Activated naive CD4-positive, alpha-beta T cell treated with anti-CD3 and anti-CD28 coated beads, Interleukin-2, amount 50 U/mL, for 24 hours (primary cell): ENCODE data around the gene JAZF1.
"Not testable (repeated sequence)": the region's sequence is repeated elsewhere in the genome, so short reads cannot be mapped to it uniquely, and the experiment has no call there.

ENCODE experiments used
- H3K27ac Mint-ChIP-seq: one replicate; pipeline ENCODE4 v1.8.0; 2021; ENCODE audit warnings: mild to moderate bottlenecking, mixed read lengths
- H3K27me3 Mint-ChIP-seq: one replicate; pipeline ENCODE4 v1.8.0; 2021; ENCODE audit warnings: mixed read lengths
- H3K36me3 Mint-ChIP-seq: one replicate; pipeline ENCODE4 v1.8.0; 2021; ENCODE audit warnings: mixed read lengths
- H3K4me1 Mint-ChIP-seq: one replicate; pipeline ENCODE4 v1.8.0; 2021; ENCODE audit warnings: mixed read lengths
- H3K4me3 Mint-ChIP-seq: one replicate; pipeline ENCODE4 v1.8.0; 2021; ENCODE audit warnings: mild to moderate bottlenecking, mixed read lengths
- H3K9me3 Mint-ChIP-seq: one replicate; pipeline ENCODE4 v1.8.0; 2021; ENCODE audit warnings: mixed read lengths

JAZF1 gene

DNA sequence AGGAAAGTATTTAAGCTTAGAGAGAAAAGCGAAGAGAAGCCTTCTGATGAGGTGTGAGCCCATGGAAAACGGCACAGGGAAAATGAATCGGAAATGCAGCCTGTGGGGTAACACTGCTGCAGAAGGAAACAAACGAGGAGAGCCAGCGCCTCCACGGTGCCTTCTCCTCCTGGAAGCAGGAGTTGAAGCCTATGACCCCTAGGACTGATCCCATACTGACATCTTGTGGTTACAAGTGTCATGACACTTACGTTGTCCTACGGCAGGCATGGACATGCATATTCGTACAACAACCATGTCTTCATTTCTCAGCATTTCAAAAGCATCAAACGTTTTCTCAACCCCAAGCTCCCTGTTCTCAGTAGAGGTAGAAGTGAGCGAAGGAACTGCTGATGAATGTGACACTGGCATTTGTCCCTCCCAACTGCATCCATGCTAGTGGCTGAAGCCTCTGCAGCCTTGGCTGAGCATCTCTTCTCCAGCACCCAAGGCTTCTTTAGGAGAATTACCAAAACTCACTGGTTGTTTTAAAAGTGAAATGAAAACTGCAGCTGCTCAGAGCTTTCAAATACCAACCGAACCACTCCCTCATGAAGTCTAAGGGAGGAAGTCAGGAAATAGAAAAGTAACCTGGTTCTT, 160.2 kb downstream of the JAZF1 start:
- Mint-ChIP-seq H3K4me1 (peaks cover 14% of the 10 kb centered on the region), H3K9me3 (no peaks in the 10 kb centered on the region), H3K4me3 (no peak overlapping the region)

DNA sequence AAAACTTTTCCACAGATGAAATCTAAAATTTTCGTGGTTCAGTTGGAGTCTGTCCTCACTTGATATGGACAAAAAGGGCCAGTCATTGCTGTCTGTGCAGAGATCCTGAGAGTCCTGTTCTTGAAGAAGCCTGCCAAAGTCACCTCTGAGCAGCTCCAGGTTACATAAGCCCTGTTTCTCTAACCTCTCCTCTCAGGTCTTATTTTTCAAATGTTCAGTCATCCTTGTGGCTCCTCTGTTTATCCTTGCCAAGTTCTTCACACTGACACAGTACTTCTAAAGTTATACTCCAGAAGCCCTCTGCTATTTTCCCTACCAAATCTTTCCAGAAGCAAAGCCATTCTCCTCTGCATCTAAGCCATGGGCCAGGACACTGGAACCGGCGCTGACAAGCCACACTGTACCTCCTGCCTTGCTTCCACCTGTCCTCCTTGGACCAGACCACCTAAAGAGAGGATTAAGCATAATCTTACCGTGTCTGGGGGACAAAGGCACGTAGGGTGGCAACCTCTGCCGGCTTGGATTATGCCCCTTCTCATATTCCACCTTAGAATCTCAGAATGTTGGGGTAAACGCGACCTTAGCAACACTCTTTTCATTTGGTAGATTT, 161.6 kb downstream of the JAZF1 start:
- no peak overlapping the region for H3K27ac Mint-ChIP-seq
- H3K4me1 Mint-ChIP-seq: peaks cover 14% of the 10 kb centered on the region
- H3K36me3 Mint-ChIP-seq: peaks cover 8% of the 10 kb centered on the region
- no peak overlapping the region for H3K4me3 Mint-ChIP-seq
- peaks cover 5% of the 10 kb centered on the region for H3K9me3 Mint-ChIP-seq
- H3K27me3 Mint-ChIP-seq: no peaks in the 10 kb centered on the region

More for the DNA sequence above, 160.2 kb downstream of the JAZF1 start:
- no peaks in the 10 kb centered on the region for H3K36me3 Mint-ChIP-seq
- H3K27ac Mint-ChIP-seq: no peak overlapping the region
- no peaks in the 10 kb centered on the region for H3K27me3 Mint-ChIP-seq

DNA sequence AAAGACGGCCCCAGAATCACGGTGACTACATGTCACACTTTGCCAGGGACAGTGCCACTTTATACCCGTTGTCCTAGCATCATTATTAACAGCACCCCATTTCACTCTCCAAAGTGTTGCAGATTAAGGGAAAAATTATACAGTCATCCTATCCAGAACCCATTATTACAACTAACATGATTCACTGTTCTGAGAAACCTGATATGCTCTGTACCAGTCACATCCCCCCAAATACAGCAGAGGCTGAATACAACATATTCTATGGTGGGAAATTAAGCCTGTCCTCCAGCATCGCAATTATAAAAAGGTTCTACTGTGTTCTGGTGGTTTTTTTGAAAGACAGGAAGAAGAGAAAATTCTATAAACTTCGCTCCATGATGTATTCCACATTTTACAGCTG, 162.1 kb downstream of the JAZF1 start:
- H3K4me3 Mint-ChIP-seq: no peak overlapping the region
- peaks cover 5% of the 10 kb centered on the region for H3K9me3 Mint-ChIP-seq
- H3K27ac Mint-ChIP-seq: no peak overlapping the region
- H3K4me1 Mint-ChIP-seq: peaks cover 14% of the 10 kb centered on the region
- no peaks in the 10 kb centered on the region for H3K27me3 Mint-ChIP-seq
- peaks cover 8% of the 10 kb centered on the region for H3K36me3 Mint-ChIP-seq

DNA sequence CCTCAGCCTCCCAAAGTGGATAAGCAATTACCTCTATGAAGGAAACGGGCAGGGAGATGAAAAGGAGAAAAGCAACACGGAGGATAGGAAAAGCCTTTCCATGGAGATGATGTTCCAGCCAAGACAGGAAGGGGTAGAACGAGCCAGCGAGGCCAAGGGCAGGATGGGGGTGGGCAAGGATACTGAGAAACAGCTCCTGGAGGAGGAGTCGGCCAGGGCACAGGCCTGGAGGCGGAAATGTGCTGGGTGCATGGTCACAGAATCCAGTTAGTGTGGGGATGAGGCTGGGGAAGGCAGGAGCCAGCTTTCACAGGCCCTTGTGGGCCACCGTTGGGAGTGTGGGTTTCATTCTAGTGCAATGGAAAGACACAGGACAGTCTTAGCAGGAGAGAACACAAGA, 162.6 kb downstream of the JAZF1 start:
- Mint-ChIP-seq H3K9me3 (peaks cover 5% of the 10 kb centered on the region), H3K27me3 (no peaks in the 10 kb centered on the region), H3K4me1 (peaks cover 14% of the 10 kb centered on the region), H3K36me3 (peaks cover 8% of the 10 kb centered on the region), H3K27ac (no peak overlapping the region), H3K4me3 (no peak overlapping the region)

DNA sequence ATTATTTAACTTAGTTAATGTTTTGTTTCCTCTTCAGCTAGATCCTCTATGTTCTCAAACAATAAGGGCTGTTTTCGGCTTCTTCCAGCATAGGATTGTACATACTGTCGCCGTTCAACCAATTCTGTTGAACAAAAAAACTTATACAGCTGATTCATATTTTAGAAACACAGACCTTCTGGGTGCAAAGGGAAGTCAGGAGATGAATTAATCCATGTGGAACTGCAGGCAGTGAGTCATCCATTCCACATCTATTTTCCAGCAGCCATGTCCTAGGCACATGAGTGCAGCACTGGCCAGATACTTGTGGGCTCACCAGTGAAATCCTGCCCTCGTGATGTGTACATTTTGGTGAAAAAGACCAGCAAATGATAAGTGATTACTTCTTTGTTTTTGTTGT, 163.2 kb downstream of the JAZF1 start:
- H3K36me3 Mint-ChIP-seq: peaks cover 8% of the 10 kb centered on the region
- peaks cover 14% of the 10 kb centered on the region for H3K4me1 Mint-ChIP-seq
- no peaks in the 10 kb centered on the region for H3K27me3 Mint-ChIP-seq
- no peak overlapping the region for H3K27ac Mint-ChIP-seq
- H3K9me3 Mint-ChIP-seq: peaks cover 5% of the 10 kb centered on the region
- no peak overlapping the region for H3K4me3 Mint-ChIP-seq

DNA sequence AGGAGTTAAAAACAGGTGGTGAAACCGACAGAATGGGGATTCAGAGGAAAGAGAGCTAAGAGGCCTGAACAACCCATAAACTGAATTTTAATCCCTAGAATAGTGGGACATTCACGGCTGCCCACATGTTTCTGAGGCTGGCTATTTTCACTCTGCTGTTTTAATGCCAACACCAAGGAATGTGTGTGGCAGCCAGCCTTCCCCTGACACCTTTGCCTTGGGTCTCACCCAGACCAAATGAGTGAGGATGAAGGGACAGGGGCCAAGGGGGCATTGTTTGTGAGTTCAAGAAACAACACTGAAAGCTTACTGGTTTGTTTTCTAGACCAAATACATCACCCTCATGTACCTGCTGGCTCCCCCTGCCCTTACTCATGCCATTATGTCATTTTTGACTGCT, 164.3 kb downstream of the JAZF1 start:
- Mint-ChIP-seq H3K27ac (no peak overlapping the region), H3K27me3 (no peaks in the 10 kb centered on the region), H3K9me3 (peaks cover 5% of the 10 kb centered on the region), H3K4me3 (no peak overlapping the region), H3K36me3 (peaks cover 8% of the 10 kb centered on the region), H3K4me1 (peaks cover 14% of the 10 kb centered on the region)

DNA sequence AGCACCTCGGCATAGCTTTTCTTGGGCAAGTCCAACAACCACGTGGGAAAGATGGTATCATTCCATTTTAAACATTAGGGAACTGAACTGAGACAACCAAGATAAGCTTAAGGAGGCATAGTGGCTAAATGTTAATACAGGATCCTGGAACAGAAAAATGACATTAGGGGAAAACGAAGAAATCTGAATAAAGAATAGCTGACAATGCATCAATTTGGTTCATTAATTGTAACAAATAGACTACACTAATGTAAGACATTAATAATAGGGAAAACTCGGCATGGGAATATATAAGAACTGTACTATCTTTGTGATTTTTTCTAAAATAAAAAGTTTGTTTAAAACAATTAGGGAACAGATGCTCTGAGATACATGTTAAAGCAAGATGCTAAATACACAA, 165.4 kb downstream of the JAZF1 start:
- Mint-ChIP-seq H3K36me3 (peaks cover 8% of the 10 kb centered on the region), H3K27ac (no peak overlapping the region), H3K4me3 (no peak overlapping the region), H3K9me3 (peaks cover 5% of the 10 kb centered on the region), H3K27me3 (no peaks in the 10 kb centered on the region), H3K4me1 (peaks cover 7% of the 10 kb centered on the region)

DNA sequence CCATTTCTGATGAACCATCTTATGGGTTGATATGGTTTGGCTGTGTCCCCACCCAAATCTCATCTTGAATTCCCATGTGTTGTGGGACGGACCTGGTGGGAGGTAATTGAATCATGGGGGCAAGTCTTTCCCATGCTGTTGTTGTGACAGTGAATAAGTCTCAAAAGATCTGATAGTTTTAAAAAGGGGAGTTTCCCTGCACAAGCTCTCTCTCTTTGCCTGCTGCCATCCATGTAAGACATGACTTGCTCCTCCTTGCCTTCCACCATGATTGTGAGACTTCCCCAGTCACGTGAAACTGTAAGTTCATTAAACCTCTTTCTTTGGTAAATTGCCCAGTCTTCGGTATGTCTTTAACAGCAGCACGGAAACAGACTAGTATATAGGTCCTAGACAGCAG, 166.3 kb downstream of the JAZF1 start:
- not testable (repeated sequence) for H3K4me3 Mint-ChIP-seq, H3K36me3 Mint-ChIP-seq, H3K9me3 Mint-ChIP-seq, H3K4me1 Mint-ChIP-seq, H3K27me3 Mint-ChIP-seq, H3K27ac Mint-ChIP-seq

DNA sequence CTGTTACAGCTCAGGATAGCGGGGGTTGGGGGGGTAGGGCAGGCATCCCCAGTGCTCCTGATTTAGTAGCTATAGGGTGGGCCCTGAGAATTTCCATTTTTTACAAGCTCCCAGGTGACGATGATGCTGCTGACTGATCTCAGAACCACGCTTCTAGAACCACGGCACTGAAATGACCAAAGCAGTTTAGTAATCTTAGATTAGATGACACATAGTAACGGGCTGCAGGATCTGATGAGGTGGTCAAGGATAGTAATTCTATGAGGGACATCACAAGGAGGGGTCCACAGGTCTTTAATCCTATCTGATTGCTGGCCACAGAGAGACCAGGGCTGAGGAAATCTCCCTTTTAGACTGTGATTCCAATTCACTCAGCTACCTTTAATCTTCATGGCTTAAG, 167.2 kb downstream of the JAZF1 start:
- Mint-ChIP-seq H3K36me3 (peaks cover 8% of the 10 kb centered on the region), H3K4me3 (no peak overlapping the region)

DNA sequence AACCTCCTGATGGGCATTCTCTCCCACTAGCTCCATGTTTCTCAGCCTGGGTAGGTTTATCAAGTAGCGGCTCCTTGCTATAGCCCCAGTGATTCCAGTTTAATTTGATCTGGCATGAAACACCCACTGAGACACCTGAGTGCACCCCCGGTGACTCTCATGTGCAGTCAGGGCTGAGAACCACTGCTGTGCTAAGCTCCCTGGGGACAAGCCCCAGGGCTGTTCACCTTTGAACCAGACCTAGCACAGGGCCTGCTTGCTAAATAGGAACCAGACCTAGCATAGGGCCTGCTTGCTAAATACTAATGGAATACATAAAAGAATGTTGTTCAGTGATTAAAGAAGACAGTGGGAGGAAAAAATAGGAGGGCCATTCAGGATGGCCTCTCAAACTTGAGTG, 167.6 kb downstream of the JAZF1 start:
- peaks cover 8% of the 10 kb centered on the region for H3K36me3 Mint-ChIP-seq
- no peak overlapping the region for H3K4me3 Mint-ChIP-seq
- H3K9me3 Mint-ChIP-seq: peaks cover 5% of the 10 kb centered on the region
- no peaks in the 10 kb centered on the region for H3K27me3 Mint-ChIP-seq
- H3K4me1 Mint-ChIP-seq: peaks cover 8% of the 10 kb centered on the region
- H3K27ac Mint-ChIP-seq: no peak overlapping the region

More for the DNA sequence above, 167.2 kb downstream of the JAZF1 start:
- Mint-ChIP-seq H3K4me1 (peaks cover 7% of the 10 kb centered on the region), H3K9me3 (peaks cover 5% of the 10 kb centered on the region), H3K27me3 (no peaks in the 10 kb centered on the region), H3K27ac (no peak overlapping the region)

DNA sequence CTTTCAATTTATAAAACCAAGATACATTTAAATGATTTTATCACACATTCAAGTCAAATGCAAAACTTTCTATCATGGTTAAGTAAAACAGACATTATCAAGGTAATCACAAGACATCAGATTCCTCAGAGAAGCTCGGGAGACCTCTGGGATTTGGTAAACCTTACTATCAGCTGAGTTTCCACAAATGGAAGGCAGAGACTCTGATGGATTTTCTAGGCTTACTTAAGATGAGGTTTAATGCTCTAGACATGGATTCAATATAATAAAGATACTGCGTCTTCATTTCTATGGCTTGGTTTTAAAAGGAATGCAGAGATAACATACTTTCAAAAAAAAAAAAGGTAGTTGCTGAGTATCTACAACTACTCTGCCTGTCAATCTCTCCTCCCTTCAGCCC, 171.7 kb downstream of the JAZF1 start:
- H3K9me3 Mint-ChIP-seq: no peaks in the 10 kb centered on the region
- no peak overlapping the region for H3K27ac Mint-ChIP-seq
- H3K4me3 Mint-ChIP-seq: no peak overlapping the region
- H3K27me3 Mint-ChIP-seq: no peaks in the 10 kb centered on the region
- H3K4me1 Mint-ChIP-seq: peaks cover 16% of the 10 kb centered on the region
- H3K36me3 Mint-ChIP-seq: no peaks in the 10 kb centered on the region

DNA sequence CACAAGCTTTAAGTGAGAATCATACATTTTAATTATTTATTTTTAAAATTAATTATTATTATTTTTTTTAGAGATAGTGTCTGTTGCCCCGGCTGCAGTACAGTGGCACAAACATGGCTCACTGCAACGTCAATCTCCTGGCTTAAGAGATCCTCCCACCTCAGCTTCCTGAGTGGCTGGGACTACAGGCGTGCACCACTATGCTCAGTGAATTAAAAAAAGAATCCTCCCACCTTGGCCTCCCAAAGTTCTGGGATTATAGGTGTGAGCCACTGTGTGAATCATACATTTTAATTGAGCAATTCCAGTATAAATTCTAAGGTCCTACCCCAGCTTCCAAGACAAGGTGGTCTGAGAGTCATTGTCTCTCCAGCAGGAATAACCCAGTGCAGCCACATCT, 172.4 kb downstream of the JAZF1 start:
- Mint-ChIP-seq H3K4me1 (peaks cover 16% of the 10 kb centered on the region), H3K27me3 (no peaks in the 10 kb centered on the region), H3K9me3 (no peaks in the 10 kb centered on the region), H3K4me3 (no peak overlapping the region), H3K27ac (no peak overlapping the region), H3K36me3 (peaks cover 3% of the 10 kb centered on the region)

DNA sequence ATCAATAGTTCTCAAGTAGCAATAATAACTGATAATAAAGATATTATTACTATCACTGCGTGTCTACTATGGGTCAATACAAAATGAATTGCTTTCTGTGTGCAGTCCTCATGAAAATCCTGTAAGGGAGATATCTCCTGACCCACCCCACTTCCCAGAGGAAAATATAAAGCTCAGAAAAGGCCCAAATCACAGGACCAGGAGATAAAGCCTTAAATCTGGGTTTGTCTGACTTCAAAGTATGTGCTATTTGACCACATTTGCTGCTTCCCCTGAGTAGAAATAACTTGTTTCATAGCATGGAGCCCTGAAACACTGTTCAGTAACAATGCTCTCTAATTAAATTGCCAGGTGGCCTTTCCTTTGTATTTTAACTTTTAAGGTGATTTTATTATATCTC, 174.1 kb downstream of the JAZF1 start:
- no peaks in the 10 kb centered on the region for H3K9me3 Mint-ChIP-seq
- no peak overlapping the region for H3K27ac Mint-ChIP-seq
- peaks cover 5% of the 10 kb centered on the region for H3K36me3 Mint-ChIP-seq
- peaks cover 16% of the 10 kb centered on the region for H3K4me1 Mint-ChIP-seq
- H3K4me3 Mint-ChIP-seq: no peak overlapping the region
- no peaks in the 10 kb centered on the region for H3K27me3 Mint-ChIP-seq

DNA sequence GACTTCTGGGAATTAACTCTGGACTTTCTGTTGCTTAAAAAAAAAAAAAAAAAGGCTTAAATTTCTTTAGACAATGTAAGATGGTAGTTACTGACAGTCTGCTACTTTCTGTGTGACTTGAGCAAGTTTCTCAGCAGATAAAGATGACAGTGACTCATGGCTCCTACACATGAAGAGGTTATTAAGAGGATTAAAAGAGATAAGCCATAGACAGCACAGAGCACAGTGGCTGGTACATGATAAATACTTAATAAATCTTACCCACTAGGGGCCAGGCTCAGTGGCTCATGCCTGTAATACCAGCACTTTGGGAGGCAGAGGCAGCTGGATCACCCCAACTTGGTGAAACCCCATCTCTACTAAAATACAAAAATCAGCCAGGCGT, 174.8 kb downstream of the JAZF1 start:
- Mint-ChIP-seq H3K4me3 (no peak overlapping the region), H3K27ac (no peak overlapping the region), H3K27me3 (no peaks in the 10 kb centered on the region), H3K36me3 (peaks cover 5% of the 10 kb centered on the region), H3K4me1 (peaks cover 16% of the 10 kb centered on the region), H3K9me3 (no peaks in the 10 kb centered on the region)

DNA sequence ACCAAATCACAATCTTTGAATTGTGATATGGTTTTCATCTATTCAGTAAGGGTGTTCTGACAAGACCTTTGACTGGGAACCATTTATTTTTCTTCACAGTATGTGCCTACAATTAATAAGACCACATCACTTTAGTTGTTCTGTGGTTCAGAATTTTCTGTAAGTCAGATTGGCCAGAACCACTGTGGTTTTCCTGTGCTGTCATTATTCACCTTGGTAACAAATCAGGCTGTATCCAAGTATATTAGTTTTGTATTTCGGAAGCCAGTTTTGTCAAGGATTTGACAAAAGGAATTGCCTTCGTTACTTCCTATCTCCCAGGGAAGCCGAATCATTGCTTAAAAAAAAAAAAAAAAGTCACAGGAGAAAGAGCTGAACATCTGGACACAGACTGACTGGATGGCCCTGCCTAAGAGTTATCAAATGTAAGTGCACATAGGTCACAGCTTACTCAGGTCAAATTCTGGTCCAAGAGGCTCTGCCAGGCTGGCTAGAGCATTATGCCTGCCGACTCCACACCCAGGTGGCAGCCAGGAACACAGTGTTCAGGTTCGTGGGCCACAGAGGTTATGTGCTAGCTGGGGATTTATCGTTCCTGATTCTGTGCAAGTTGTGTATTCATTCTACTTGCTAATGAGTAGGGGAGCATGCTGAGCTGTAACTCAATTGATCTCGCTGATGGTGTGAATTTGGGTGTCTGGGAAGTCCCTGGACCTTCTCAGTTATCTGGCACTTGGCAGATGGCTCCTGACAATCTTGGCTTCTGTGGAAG, 175.3 kb downstream of the JAZF1 start:
- Mint-ChIP-seq H3K27ac (no peak overlapping the region), H3K4me3 (no peak overlapping the region), H3K9me3 (no peaks in the 10 kb centered on the region), H3K27me3 (no peaks in the 10 kb centered on the region), H3K4me1 (peaks cover 16% of the 10 kb centered on the region), H3K36me3 (peaks cover 5% of the 10 kb centered on the region)

DNA sequence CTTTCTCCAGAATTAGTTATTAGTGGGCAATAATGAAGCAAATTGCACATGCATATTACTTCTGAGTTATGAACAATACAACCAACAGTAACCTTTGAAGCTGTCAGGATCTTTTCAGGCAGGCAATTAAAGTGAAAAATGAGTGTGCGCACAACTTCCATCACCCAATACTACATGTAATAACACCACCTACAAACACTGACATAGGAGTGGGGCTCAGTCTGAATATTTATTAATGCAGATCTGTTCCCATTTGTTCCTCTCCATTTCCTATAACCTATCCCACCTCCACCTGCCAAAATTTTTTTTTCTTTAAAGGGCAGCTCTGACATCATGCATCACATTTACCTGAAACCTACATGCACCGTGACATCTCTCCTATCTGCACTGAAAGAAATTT, 177.2 kb downstream of the JAZF1 start:
- H3K4me3 Mint-ChIP-seq: no peak overlapping the region
- no peaks in the 10 kb centered on the region for H3K9me3 Mint-ChIP-seq
- peaks cover 5% of the 10 kb centered on the region for H3K36me3 Mint-ChIP-seq
- H3K27me3 Mint-ChIP-seq: no peaks in the 10 kb centered on the region
- H3K27ac Mint-ChIP-seq: no peak overlapping the region
- peaks cover 25% of the 10 kb centered on the region for H3K4me1 Mint-ChIP-seq
